Measurements from ENCODE around the gene ERMARD. TPM values are rescaled to one million over a fixed set of nuclear protein-coding genes. Genes with fewer than 3 reads are reported as not detected.

ERMARD gene
- total RNA-seq, 4 donors from 2014 or later: 14.6 to 49.1 (median 20.4) TPM

DNA sequence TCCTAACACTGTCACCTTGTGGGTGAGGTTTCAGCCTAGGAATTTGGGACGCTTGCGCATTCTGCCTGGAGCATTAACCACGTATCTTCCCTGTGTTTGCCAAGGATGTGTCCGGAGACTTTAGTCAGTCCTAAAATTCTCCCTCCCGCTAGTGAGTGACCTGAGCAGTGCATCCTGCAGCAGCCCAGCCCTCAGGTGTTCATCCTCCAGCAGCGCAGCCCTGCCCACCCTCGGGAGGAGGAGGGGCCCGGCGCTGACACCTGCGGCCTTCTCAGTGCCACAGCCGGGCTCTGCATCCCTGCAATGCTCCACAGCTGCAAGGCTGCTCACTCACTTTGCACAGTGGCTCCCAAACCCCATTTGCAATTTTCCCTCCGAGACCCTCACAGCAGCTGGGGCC lies 79.5 kb downstream of the ERMARD start:
- peaks cover 17% of the 10 kb centered on the region for H3K27me3 ChIP-seq
- no peaks in the 10 kb centered on the region for H3K36me3 ChIP-seq
- H3K27ac ChIP-seq: no peak overlapping the region
- no peak for DNase-seq (ENCODE audit: low spot score in 2 of 2)
- H3K4me1 ChIP-seq: peaks cover 18% of the 10 kb centered on the region
- 67% methylated on average over 12 of the region's 12 CpGs for WGBS
- H3K4me3 ChIP-seq: no peak overlapping the region
- no peaks in the 10 kb centered on the region for H3K9me3 ChIP-seq
- no peak for TF ChIP-seq CTCF (IDR thresholded peaks at IDR 0.05)
- no peak for TF ChIP-seq POLR2A (IDR thresholded peaks at IDR 0.05)
- TF ChIP-seq POLR2AphosphoS5 (IDR thresholded peaks at IDR 0.05): no peak
- no peak for TF ChIP-seq EP300 (IDR thresholded peaks at IDR 0.05)

Other genes with a start within 250 kb of the ERMARD start
- gene WDR27, start 49.6 kb upstream of the ERMARD start, total RNA-seq: 10 to 100 TPM; 17.3 to 59.4 (median 26.6) TPM
- gene C6orf120, start 49.5 kb upstream of the ERMARD start, total RNA-seq: 10 to 100 TPM; 19.4 to 23.1 (median 20.1) TPM
- gene PHF10, start 27.1 kb upstream of the ERMARD start, total RNA-seq: 10 to 100 TPM; 41.5 to 93.1 (median 47.8) TPM
- gene DYNLT2, start 50 bp upstream of the ERMARD start, total RNA-seq: 1 to 10 TPM; 1.3 to 4.0 (median 2.2) TPM